Hindlimb muscle (tissue), 1 donor: ENCODE data around the gene TUB. TPM values are rescaled to one million over a fixed set of nuclear protein-coding genes. Genes with fewer than 3 reads are reported as not detected.

ENCODE experiments used
- DNase-seq: peaks from one replicate; pipeline ENCODE4 v3.0.0-alpha.2; 2013
- polyA plus RNA-seq: library from polyadenylated mRNA; unstranded; fragments of 120-200 nt; gene quantifications from one replicate; pipeline ENCODE4 v1.2.1, GENCODE V29; 2013; ENCODE audit not compliant: insufficient read length

TUB gene
- polyA plus RNA-seq, 1 donor: 9.3 TPM

GRCh38 chr11:8068605-8069221, 12.3 kb upstream of the TUB start:
- peak; percentile 53 for DNase-seq

- DNase-seq: no peak
These were observed 11.2 kb upstream of the TUB start for GRCh38 chr11:8069771-8070170.

- no peak for DNase-seq
These were observed 10.4 kb upstream of the TUB start for GRCh38 chr11:8070417-8071115.

DNA sequence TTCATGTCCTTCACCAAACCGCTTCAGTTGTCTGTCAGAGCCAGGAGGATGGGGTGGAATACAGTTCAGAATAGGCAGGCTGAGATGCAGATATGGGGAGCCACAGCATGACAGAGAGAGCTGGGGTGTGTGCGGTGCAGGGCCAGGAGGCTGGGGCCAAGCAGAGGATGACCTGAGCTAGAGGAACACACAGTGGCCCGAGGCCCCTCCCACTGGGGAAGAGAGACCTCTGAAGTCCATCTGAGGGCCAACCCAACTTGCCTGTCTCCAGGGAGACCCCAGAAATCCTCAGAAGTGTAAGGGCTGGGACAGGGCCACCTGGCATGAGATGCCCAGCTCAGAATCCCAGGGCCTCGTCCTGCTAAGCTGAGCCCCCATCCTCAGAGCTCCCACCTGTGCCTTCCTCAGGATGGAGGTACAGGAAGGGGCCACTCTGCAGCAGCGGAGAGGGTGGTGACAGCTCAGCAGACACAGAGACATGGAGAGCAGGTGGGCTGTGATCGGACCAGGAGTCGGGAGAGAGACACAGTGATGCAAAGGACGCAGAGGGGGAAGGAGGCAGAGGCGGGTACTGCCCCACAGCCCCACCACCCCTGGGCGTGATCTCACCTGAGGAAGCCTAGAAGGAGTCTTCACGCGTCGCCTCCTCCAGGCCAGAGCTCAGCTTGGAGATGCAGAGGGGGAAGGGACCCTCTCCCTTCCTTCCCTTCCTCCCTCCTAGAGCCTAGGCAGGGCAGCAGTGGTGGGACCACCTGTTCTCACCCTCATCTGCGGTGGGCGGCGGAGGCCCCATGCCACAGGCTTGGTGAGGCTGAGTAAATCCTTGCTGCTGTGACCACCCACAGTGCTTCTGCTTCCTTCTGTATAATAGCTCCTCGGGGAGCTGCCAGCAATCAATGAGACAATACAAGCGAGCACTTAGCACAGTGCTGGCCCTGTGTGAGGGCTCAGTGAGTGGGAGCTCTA, 9.1 kb upstream of the TUB start:
- DNase-seq: no peak

- no peak for DNase-seq
These were observed 5.8 kb upstream of the TUB start for GRCh38 chr11:8075119-8075726.

DNA sequence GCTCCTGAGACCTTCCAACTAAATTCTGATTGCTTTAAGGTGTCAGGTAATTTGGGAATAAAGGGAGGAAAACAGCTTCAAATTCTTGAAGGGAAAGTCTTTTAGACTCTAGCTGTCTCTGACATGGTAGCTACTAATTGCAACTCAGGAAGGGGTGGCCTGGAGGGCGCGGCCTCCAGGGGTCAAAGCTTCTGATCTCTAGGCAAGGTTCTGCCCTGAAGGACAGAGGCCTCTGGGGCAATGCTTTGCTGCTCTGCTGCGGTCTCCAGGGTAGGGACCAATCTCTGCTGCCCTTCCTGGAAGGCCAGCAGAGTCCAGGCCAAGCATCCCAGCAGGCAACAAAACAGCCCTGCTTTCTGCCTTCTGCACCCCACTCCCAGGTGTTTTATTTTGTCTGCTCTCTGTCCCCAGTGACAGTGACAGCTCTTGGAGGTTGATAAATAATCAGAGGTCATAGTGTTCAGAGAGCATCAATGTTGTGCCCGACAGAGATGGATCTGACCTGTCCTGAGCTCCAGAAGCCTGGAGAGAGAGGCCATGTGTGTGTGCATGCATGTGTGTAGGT, 1.8 kb upstream of the TUB start:
- no peak for DNase-seq

DNA sequence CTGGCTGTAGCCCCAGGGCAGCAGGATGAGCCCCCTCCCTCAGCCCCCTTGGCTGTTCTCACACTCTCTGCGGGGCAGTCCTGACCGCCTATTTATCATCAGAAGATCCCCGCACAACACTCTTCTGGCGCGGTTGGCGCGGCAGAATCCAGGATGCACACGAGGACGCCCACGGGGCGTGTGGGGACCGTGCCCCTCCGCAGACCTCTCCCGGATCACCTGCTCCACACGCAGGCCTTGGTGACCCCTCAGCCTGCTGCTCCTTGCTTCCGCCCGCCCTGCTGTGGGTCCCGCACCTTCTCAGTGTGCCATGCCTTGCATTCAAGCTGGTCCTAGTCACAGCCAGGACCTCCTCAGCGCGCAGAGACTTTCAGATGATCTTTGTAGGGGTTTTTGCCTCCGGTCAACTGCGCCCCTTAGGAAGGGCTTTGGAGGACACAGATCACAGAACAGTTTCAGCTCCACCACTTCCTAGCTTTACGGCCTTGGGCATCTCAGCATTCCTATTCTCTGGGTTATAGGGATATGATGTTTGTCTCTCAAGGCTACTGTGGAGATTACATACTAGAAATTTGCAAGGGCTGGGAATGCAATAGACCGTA, 841 bp upstream of the TUB start:
- no peak for DNase-seq

GRCh38 chr11:8081591-8082250, 710 bp downstream of the TUB start:
- peak; percentile 28 for DNase-seq

DNA sequence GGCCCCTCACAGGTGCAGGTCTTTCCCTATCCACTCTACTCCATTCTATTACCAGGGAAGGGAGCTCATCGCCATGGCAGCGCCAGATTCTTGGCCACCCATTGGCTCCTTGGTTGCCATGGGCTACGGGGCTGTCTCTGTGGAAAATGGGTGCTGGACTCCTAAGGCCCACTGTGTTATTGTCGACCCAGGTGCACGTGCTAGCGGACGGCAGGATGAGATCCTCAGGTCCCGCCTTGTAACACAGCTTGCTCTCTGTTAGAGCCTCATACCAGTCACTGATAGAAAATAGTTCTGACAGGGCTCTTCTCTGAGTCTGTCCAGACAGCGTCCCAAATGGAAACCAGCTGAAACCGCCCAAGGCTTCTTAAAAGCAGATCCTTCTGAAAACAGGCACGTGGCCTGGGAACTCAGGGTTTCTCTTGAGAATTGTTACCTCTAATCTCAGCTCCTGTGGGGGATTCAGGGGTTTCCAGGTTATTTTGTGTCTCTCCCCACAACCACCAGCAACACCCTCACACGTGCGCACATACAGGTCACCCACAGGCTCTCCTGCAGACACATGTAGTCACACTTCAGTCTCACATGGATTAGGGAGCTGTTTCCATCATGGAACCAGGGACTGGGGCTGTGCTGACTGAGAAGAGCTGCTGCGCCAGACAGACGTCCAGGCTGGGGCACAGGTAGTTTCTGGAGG, 1.5 kb downstream of the TUB start:
- no peak for DNase-seq

DNA sequence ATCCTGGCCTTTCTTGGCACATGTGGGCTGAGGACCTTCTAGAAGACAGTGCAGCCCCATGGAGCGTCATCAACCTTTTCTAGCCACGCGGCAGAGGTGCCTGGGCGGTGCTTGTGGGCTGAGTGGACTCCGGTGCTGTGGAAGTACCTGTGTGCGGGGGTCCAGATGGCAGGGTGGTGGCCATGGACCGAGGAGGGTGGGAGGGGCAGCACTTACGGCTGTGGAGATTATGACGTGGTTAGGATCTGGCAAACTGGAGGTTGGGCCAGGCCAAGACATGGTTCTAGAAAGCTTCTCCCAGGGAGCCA, 2.0 kb downstream of the TUB start:
- no peak for DNase-seq

GRCh38 chr11:8083871-8084281, 2.9 kb downstream of the TUB start:
- DNase-seq: no peak

DNA sequence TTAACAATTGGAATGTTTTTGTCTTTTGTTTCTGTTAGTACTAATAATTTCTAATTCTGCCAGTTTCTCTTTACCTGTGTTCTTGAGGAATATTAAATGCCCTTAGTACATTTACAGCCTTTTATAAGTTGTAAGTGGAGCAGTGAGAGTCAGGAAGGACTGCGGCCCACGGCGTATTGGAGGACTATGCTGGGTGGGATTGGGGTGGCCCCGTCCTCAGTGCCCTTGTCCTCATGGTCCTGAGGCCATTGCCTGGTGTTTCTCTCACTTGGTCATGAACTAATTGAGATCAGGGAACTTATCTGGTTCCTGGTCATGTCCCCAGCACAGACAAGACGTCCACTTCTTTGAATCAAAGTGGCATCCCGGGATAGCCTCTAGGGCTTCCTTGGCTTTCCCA, 3.3 kb downstream of the TUB start:
- DNase-seq: no peak

- DNase-seq: no peak
These were observed 4.1 kb downstream of the TUB start for GRCh38 chr11:8085011-8085645.

DNA sequence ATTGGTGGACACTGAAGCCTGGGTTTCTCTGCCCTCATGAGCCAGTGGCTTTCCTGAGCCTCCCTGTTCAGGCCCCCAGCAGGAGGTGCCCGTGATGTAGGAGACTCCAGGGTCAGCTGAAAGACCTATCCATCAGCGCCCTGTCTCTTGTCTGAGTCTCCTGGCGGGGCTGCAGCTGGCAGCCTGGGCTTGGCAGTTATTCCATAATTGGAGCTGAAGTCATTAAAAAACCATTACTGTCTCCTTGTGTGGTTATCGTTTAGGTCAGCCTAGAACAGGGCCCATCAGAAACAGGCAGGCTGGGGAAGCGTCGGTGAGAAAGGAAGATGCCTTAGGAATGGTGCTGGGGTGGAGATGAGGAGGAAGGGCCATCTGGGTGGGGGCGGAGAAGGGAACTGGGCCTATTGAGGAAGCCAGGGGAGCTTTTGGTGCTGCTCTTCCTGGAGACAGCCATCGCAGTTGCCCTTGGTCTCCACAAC, 5.0 kb downstream of the TUB start:
- DNase-seq: no peak

GRCh38 chr11:8086571-8086970, 5.6 kb downstream of the TUB start:
- no peak for DNase-seq

DNA sequence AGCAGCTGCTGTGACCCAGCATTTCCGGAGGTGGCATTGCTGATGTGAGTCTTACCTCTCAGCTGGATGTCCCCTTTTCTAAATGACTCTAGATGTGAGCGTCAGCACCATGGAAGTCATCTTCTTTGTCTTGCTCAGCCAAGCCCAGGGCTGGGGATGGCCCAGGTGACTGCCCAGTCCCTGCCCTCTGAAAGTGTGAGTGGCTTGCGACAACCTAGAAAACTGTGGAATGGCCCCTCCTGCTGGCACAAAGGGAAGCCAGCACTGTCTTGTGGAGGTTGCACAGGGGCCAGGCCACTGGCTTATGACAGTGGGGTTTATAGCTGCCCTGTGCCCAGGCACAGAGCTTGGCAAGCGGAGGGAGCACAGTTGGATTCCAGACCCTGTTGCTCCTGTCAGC, 6.2 kb downstream of the TUB start:
- no peak for DNase-seq

DNA sequence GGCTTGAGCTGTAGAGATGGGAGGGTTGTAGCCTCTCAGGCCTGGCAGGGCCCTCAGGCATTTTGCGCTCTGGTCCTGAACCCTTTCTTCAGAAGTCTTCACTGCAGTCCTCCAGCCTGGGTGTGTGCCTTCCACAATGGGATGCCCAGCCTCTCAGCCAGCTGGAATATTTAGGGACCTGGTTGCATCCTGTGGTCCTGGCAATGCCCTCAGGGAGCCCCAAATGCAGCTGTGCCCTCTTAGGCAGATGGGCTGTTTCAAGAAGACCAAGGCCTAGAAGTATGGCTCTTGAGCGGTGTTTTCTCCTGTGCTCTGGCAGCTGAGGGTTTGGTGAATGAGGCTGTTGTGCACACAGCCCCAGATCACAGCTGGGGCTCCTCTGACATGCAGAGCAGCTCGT, 6.7 kb downstream of the TUB start:
- DNase-seq: no peak

DNA sequence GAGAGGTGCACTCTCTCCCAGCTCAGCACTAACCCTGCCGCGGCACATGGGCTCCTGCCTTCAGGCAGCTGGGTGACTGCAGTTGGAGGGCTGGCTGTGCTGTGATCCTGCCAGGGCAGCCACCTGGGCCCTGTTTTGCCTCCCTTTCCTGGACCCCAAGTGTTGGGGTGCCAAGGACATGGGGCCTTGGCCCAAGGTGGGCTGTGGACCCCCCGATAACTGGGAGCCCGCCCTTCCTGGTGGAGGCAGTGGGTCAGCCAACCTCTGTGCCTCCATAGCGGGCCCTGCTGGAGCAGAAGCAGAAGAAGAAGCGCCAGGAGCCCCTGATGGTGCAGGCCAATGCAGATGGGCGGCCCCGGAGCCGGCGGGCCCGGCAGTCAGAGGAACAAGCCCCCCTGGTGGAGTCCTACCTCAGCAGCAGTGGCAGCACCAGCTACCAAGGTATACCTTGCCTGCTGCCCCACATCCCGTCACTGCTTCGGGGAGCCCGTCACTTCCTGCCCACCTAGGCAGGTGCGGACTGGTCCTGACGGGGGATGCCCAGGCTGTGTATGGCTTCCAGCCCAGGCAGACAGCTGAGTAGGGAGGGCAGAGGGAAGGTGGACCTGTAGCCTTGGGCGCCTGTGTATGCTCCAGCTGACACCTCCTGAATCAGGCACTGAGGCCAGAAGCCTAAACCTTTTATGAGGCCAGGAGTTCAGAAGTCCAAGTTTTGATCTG, 8.9 kb downstream of the TUB start:
- DNase-seq: no peak

DNA sequence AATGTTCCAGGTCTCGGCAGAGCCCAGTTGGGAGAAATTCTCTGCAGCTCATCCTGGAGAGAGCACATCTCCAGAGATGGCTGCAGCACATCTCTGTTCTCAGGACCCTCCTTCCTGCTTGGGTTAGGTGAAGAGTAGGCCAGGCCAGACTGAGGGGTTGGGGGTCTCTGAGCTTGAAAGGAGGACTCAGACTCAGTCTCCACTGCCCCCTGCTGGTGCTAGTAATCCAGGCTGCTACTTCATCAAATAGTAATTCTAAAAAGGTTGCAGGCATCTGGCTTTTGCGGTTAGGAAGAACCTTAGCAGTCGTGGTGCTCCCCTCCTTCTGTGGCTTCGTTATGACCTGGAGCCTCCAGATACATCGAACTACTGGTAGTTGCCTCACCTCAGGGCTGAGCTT, 9.7 kb downstream of the TUB start:
- DNase-seq: no peak

- DNase-seq: no peak
These were observed 10.7 kb downstream of the TUB start for GRCh38 chr11:8091721-8092120.
